SK-N-SH (cell line): ENCODE measurements around the gene UBE2K. TPM values are rescaled to one million over a fixed set of nuclear protein-coding genes. Genes with fewer than 3 reads are reported as not detected.

Experiments
- CTCF ChIA-PET: fragments of 300-600, 350-600 bp; formaldehyde crosslinking; extraction: SDS; loops from one replicate; lab custom pipeline; 2021; lab: Yijun Ruan, JAX
- POLR2A ChIA-PET: fragments of 350-600 bp; sonication (Branson Sonifier 250); formaldehyde crosslinking; extraction: SDS; loops from one replicate; lab custom pipeline; 2020; ENCODE audit warnings: antibody characterized with exemption, inconsistent platforms; lab: Yijun Ruan, JAX
- DNase-seq: peaks from one replicate; pipeline ENCODE4 v3.0.0; 2012
- H2AFZ ChIP-seq: fragments of 200-600 bp; sonication (generic); 2 replicates; pipeline ENCODE4 v1.8.1; 2016; ENCODE audit warnings: antibody characterized with exemption, mild to moderate bottlenecking, low read depth
- H3F3A ChIP-seq: fragments of 200-600 bp; sonication (generic); replicated peaks from 2 replicates; pipeline ENCODE3; 2016; ENCODE audit warnings: antibody characterized with exemption, mild to moderate bottlenecking; ENCODE audit not compliant: insufficient read depth
- H3K27ac ChIP-seq, 2 experiments: fragments of 200-500 bp in 1 of 2; fragments of 200-600 bp in 1 of 2; sonication (Bioruptor generic) in 1 of 2; sonication (generic), shearing (Covaris generic) in 1 of 2; 2 replicates each; pipeline versions ENCODE4 v1.5.1 to v1.6.1; 2014 to 2016; ENCODE audit warnings: low read depth in 2 of 2, inconsistent platforms in 1 of 2, low read length in 1 of 2, mild to moderate bottlenecking in 1 of 2, mixed read lengths in 1 of 2
- H3K27me3 ChIP-seq: fragments of 200-600 bp; sonication (generic), shearing (Covaris generic); 2 replicates; pipeline ENCODE4 v1.6.1; 2016; ENCODE audit warnings: mixed run types; ENCODE audit not compliant: insufficient read depth
- H3K36me3 ChIP-seq, 2 experiments: fragments of 200-500 bp in 1 of 2; fragments of 200-600 bp in 1 of 2; sonication (Bioruptor generic) in 1 of 2; sonication (generic) in 1 of 2; replicated peaks in 1 of 2; 2 replicates each; pipeline versions ENCODE3 to v1.5.1; 2014 to 2016; ENCODE audit warnings: low read length in 1 of 2, mild to moderate bottlenecking in 1 of 2; ENCODE audit not compliant: insufficient read depth in 2 of 2, control insufficient read depth in 1 of 2
- H3K4me1 ChIP-seq, 2 experiments: fragments of 200-500 bp in 1 of 2; fragments of 200-600 bp in 1 of 2; sonication (Bioruptor generic) in 1 of 2; sonication (generic), shearing (Covaris generic) in 1 of 2; 2 replicates each; pipeline versions ENCODE4 v1.5.1 to v1.6.1; 2014 to 2016; ENCODE audit warnings: low read depth in 1 of 2, low read length in 1 of 2, mixed run types in 1 of 2; ENCODE audit not compliant: insufficient read depth in 2 of 2, control insufficient read depth in 1 of 2
- H3K4me2 ChIP-seq: fragments of 200-600 bp; sonication (generic), shearing (Covaris generic); 2 replicates; pipeline ENCODE4 v1.6.1; 2017; ENCODE audit warnings: mixed run types
- H3K4me3 ChIP-seq, 2 experiments: fragments of 200-500 bp in 1 of 2; fragments of 200-600 bp in 1 of 2; sonication (Bioruptor generic) in 1 of 2; sonication (generic), shearing (Covaris generic) in 1 of 2; 2 replicates each; pipeline versions ENCODE4 v1.5.1 to v1.8.1; 2014 to 2016; ENCODE audit warnings: low read depth in 2 of 2, inconsistent platforms in 1 of 2, low read length in 1 of 2, mild to moderate bottlenecking in 1 of 2, mixed read lengths in 1 of 2, moderate library complexity in 1 of 2
- H3K79me2 ChIP-seq: fragments of 200-600 bp; sonication (generic); 2 replicates; pipeline ENCODE4 v1.8.1; 2017; ENCODE audit warnings: mild to moderate bottlenecking; ENCODE audit not compliant: insufficient read depth
- H3K9ac ChIP-seq: fragments of 200-600 bp; sonication (generic); 2 replicates; pipeline ENCODE4 v1.6.1; 2017; ENCODE audit warnings: mixed run types
- H3K9me2 ChIP-seq: fragments of 200-600 bp; sonication (generic); 2 replicates; pipeline ENCODE4 v1.6.1; 2017; ENCODE audit warnings: mixed run types
- H3K9me3 ChIP-seq: fragments of 200-600 bp; sonication (generic); 2 replicates; pipeline ENCODE4 v1.6.1; 2017; ENCODE audit warnings: mixed run types, mild to moderate bottlenecking, moderate library complexity
- H4K20me1 ChIP-seq: fragments of 200-600 bp; sonication (generic); 2 replicates; pipeline ENCODE4 v1.6.1; 2017; ENCODE audit warnings: mild to moderate bottlenecking, mixed run types; ENCODE audit not compliant: insufficient read depth
- EP300 ChIP-seq, 2 experiments: IDR thresholded peaks; 2 replicates each; pipeline versions ENCODE4 v1.4.0 to v1.6.1; 2012; ENCODE audit warnings: borderline replicate concordance in 1 of 2, low read depth in 1 of 2, low read length in 1 of 2
- EZH2phosphoT487 ChIP-seq: fragments of 200-600 bp; sonication (generic); IDR thresholded peaks from 2 replicates; pipeline ENCODE4 v1.6.1; 2017; ENCODE audit warnings: low read depth, mixed run types, mild to moderate bottlenecking, antibody characterized with exemption, moderate library complexity, borderline replicate concordance
- FOXJ3 ChIP-seq: sonication (generic); formaldehyde crosslinking; IDR thresholded peaks from 2 replicates; pipeline ENCODE4 v1.5.1; 2020; ENCODE audit warnings: mild to moderate bottlenecking, missing genetic modification reagents
- FOXM1 ChIP-seq: IDR thresholded peaks from 2 replicates; pipeline ENCODE4 v1.4.0; 2012; ENCODE audit warnings: low read depth, mild to moderate bottlenecking
- IRF3 ChIP-seq: fragments of 150-350 bp; IDR thresholded peaks from 2 replicates; pipeline ENCODE4 v1.6.1; 2016; ENCODE audit warnings: mild to moderate bottlenecking, low read depth, low read length
- JUND ChIP-seq: IDR thresholded peaks from 2 replicates; pipeline ENCODE4 v1.4.0; 2012
- MEF2A ChIP-seq: IDR thresholded peaks from 2 replicates; pipeline ENCODE4 v1.4.0; 2012; ENCODE audit warnings: low read depth, borderline replicate concordance
- MXI1 ChIP-seq: IDR thresholded peaks from 2 replicates; pipeline ENCODE4 v1.6.1; 2012; ENCODE audit warnings: mild to moderate bottlenecking, low read depth, low read length, improper control_type of control experiment
- NRF1 ChIP-seq: IDR thresholded peaks from 2 replicates; pipeline ENCODE4 v1.6.1; 2012; ENCODE audit warnings: low read depth, mild to moderate bottlenecking, low read length
- PBX3 ChIP-seq: IDR thresholded peaks from 2 replicates; pipeline ENCODE4; 2012
- RAD21 ChIP-seq: IDR thresholded peaks from 2 replicates; pipeline ENCODE4 v1.6.1; 2012; ENCODE audit warnings: mild to moderate bottlenecking, low read length
- RCOR1 ChIP-seq: fragments of 150-350 bp; IDR thresholded peaks from 2 replicates; pipeline ENCODE4 v1.6.1; 2017; ENCODE audit warnings: antibody characterized with exemption, low read length
- REST ChIP-seq: IDR thresholded peaks from 2 replicates; pipeline ENCODE4 v1.6.1; 2012; ENCODE audit warnings: mild to moderate bottlenecking, low read depth, low read length, moderate library complexity
- RFX5 ChIP-seq: IDR thresholded peaks from 2 replicates; pipeline ENCODE4 v1.6.1; 2012; ENCODE audit warnings: mild to moderate bottlenecking, improper control_type of control experiment, low read length
- RXRA ChIP-seq: IDR thresholded peaks from 2 replicates; pipeline ENCODE4 v1.4.0; 2012; ENCODE audit warnings: low read depth, mild to moderate bottlenecking, borderline replicate concordance
- TEAD4 ChIP-seq: IDR thresholded peaks from 2 replicates; pipeline ENCODE4 v1.4.0; 2012; ENCODE audit warnings: mild to moderate bottlenecking, borderline replicate concordance; ENCODE audit not compliant: insufficient read depth
- USF1 ChIP-seq: IDR thresholded peaks from 2 replicates; pipeline ENCODE4 v1.4.0; 2012; ENCODE audit warnings: low read depth, borderline replicate concordance
- USF2 ChIP-seq: fragments of 150-350 bp; IDR thresholded peaks from 2 replicates; pipeline ENCODE4 v1.6.1; 2017; ENCODE audit warnings: antibody characterized with exemption, low read length, low read depth, borderline replicate concordance
- YY1 ChIP-seq: IDR thresholded peaks from 2 replicates; pipeline ENCODE4 v1.4.0; 2012; ENCODE audit warnings: low read depth, mild to moderate bottlenecking
- ZBTB33 ChIP-seq: IDR thresholded peaks from 2 replicates; pipeline ENCODE4 v1.4.0; 2012; ENCODE audit warnings: low read depth, borderline replicate concordance
- WGBS: methylation state at CpG from one replicate; pipeline ENCODE4 v1.1.6; 2017; ENCODE audit warnings: low lambda C conversion rate; 5-methylcytosine and 5-hydroxymethylcytosine counted together
- polyA plus RNA-seq, 3 experiments: library from polyadenylated mRNA; depleted of rRNA; stranded (reverse); fragments of >200 nt; gene quantifications; 2 replicates each; pipeline ENCODE4 v1.2.3, GENCODE V29; 2012

Gene UBE2K
- polyA plus RNA-seq, 1 of the 3 experiments (the other 2 are of a cell fraction), result 102 TPM

- Histone ChIP-seq H3K9ac (no peak overlapping the region), H3F3A (peaks cover 5% of the 10 kb centered on the region), H2AFZ (no peak overlapping the region), H4K20me1 (no peaks in the 10 kb centered on the region), H3K79me2 (no peaks in the 10 kb centered on the region), H3K9me3 (no peaks in the 10 kb centered on the region), H3K4me1 (no peaks in the 10 kb centered on the region), H3K9me2 (no peaks in the 10 kb centered on the region), H3K27me3 (no peaks in the 10 kb centered on the region), H3K27ac (no peak overlapping the region), H3K4me3 (no peak overlapping the region), H3K4me2 (no peak overlapping the region), H3K36me3 (no peaks in the 10 kb centered on the region)
- POLR2A ChIA-PET, result no interaction called here
- CTCF ChIA-PET, result interaction anchor here (1.2 to 1.6 kb wide), 2 partner anchors 188 kb away, joined by 3 read pairs; no protein-coding TSS in a partner anchor
- WGBS, result 95% methylated on average over 6 of the region's 6 CpGs
- no peak for DNase-seq
- TF ChIP-seq FOXJ3 (no peak), NRF1 (no peak), JUND (no peak), RXRA (no peak), IRF3 (no peak), TEAD4 (no peak), FOXM1 (no peak), YY1 (no peak), EZH2phosphoT487 (no peak), RFX5 (no peak), MXI1 (no peak), USF1 (no peak), RAD21 (no peak), RCOR1 (no peak), MEF2A (no peak), REST (no peak), EP300 (IDR thresholded peaks at IDR 0.05; ENCODE audit: borderline replicate concordance in 1 of 2, low read depth in 1 of 2, low read length in 1 of 2) (no peak), ZBTB33 (no peak), PBX3 (no peak), USF2 (no peak)
Measured at GRCh38 chr4:39657465-39657864, 40.5 kb upstream of the UBE2K start.
